AG09319 (cell line): ENCODE data around the gene GNG11.

Experiments
- DNase-seq: peaks from one replicate; pipeline ENCODE4 v3.0.0-alpha.2; 2010; ENCODE audit warnings: low read depth; ENCODE audit errors: extremely low read depth
- TF ChIP-seq, protein P1 (sequence below): IDR thresholded peaks from 2 replicates; pipeline ENCODE4 v1.5.1; 2011; ENCODE audit warnings: low read depth, mild to moderate bottlenecking, inconsistent platforms, low read length, moderate library complexity

GNG11 gene

GRCh38 chr7:93968911-93969620 is 47.5 kb downstream of the GNG11 start:
- DNase-seq = no peak
- TF ChIP-seq, protein P1, sequence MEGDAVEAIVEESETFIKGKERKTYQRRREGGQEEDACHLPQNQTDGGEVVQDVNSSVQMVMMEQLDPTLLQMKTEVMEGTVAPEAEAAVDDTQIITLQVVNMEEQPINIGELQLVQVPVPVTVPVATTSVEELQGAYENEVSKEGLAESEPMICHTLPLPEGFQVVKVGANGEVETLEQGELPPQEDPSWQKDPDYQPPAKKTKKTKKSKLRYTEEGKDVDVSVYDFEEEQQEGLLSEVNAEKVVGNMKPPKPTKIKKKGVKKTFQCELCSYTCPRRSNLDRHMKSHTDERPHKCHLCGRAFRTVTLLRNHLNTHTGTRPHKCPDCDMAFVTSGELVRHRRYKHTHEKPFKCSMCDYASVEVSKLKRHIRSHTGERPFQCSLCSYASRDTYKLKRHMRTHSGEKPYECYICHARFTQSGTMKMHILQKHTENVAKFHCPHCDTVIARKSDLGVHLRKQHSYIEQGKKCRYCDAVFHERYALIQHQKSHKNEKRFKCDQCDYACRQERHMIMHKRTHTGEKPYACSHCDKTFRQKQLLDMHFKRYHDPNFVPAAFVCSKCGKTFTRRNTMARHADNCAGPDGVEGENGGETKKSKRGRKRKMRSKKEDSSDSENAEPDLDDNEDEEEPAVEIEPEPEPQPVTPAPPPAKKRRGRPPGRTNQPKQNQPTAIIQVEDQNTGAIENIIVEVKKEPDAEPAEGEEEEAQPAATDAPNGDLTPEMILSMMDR = no peak

- no peak for DNase-seq
- TF ChIP-seq, protein P1 = no peak
Observed at GRCh38 chr7:93972029-93972725, 50.6 kb downstream of the GNG11 start.

- DNase-seq = no peak
- TF ChIP-seq, protein P1 = no peak
Observed at GRCh38 chr7:93973134-93973533, 51.6 kb downstream of the GNG11 start.

DNA sequence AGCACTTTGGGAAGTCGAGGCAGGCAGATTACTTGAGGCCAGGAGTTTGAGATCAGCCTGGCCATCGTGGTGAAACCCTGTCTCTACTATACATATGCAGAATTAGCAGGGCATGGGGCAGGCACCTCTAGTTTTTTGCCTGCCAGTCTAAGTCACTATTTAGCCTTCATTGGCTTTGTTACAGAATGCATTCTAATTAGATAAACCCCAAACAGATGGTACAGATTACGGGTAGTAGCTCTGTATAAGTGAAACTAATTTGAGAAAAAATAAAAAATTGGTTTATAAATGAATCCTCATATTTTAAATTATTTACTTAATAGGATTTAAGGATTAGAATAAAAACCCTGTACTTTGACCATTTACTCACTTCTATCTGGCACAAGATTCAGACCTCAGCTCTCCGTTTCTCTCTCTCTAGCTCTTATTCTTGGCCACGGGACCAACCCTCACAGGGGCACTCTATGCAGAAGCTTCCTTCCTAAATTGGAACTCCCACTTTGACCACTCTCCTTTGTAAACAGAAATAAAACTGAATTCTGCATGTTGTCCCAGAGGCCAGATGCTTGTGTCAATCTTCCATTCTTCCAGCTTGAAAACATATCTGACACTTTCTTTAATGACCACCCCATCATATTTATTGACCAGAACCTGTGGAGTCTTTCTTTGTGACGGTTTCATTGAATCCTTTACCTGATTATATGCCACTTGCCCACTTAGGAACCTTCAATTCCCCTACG is 55.8 kb downstream of the GNG11 start:
- TF ChIP-seq, protein P1 = no peak
- DNase-seq = no peak
